IMR-90 (cell line): Measurements from ENCODE around the gene KIF9. TPM values are rescaled to one million over a fixed set of nuclear protein-coding genes. Genes with fewer than 3 reads are reported as not detected.
"Not testable (repeated sequence)": the region's sequence is repeated elsewhere in the genome, so short reads cannot be mapped to it uniquely, and the experiment has no call there.

Source experiments
- ATAC-seq: fragments of 200-7000 bp; cut with Tn5 transposase; 2 replicates; pipeline ENCODE4 v1.9.1; 2020; ENCODE audit warnings: low read depth, mild to moderate bottlenecking, moderate library complexity
- BruUV-seq: library from RNA; stranded (reverse); fragments of 400-500 nt; replicated peaks from 2 replicates; lab custom pipeline; 2021; lab: Mats Ljungman, UMichigan
- CTCF ChIA-PET: fragments of 300-600 bp; formaldehyde crosslinking; extraction: SDS; loops from one replicate; lab custom pipeline; 2021; ENCODE audit warnings: antibody characterized with exemption; lab: Yijun Ruan, JAX
- POLR2A ChIA-PET: fragments of 300-600 bp; sonication (Branson Sonifier 250); formaldehyde crosslinking; loops from one replicate; lab custom pipeline; 2022; ENCODE audit warnings: antibody characterized with exemption; ENCODE audit not compliant: unreplicated experiment; lab: Charles Lee
- DNase-seq: peaks from one replicate; pipeline ENCODE4 v3.0.0; 2013
- H2AFZ ChIP-seq: replicated peaks from 2 replicates; pipeline ENCODE3; 2013; ENCODE audit warnings: low read length, mild to moderate bottlenecking; ENCODE audit not compliant: poor library complexity
- H2AK5ac ChIP-seq: 2 replicates; pipeline ENCODE4 v1.6.1; 2013; ENCODE audit warnings: low read depth, low read length, inconsistent platforms
- H2AK9ac ChIP-seq: replicated peaks from 2 replicates; pipeline ENCODE3; 2013; ENCODE audit warnings: mild to moderate bottlenecking, low read depth, low read length, moderate library complexity; ENCODE audit not compliant: poor library complexity
- H2BK120ac ChIP-seq: 2 replicates; pipeline ENCODE4 v1.6.1; 2013; ENCODE audit warnings: low read depth, low read length, inconsistent platforms
- H2BK15ac ChIP-seq: 3 replicates; pipeline ENCODE4 v1.6.1; 2013; ENCODE audit warnings: low read depth, low read length, inconsistent platforms
- H2BK20ac ChIP-seq: 2 replicates; pipeline ENCODE4 v1.6.1; 2013; ENCODE audit warnings: low read depth, mild to moderate bottlenecking, inconsistent platforms, low read length, moderate library complexity
- H2BK5ac ChIP-seq: 2 replicates; pipeline ENCODE4 v1.6.1; 2013; ENCODE audit warnings: mild to moderate bottlenecking, low read depth, low read length, inconsistent platforms; ENCODE audit not compliant: poor library complexity, severe bottlenecking
- H3K14ac ChIP-seq: replicated peaks from 2 replicates; pipeline ENCODE4 v1.6.1; 2013; ENCODE audit warnings: low read depth, low read length, inconsistent platforms
- H3K18ac ChIP-seq: 2 replicates; pipeline ENCODE4 v1.6.1; 2013; ENCODE audit warnings: low read depth, low read length, control low read depth
- H3K23ac ChIP-seq: 2 replicates; pipeline ENCODE4 v1.6.1; 2013; ENCODE audit warnings: low read depth, low read length, inconsistent platforms
- H3K27ac ChIP-seq: 2 replicates; pipeline ENCODE4 v1.5.1; 2013; ENCODE audit warnings: mild to moderate bottlenecking, control low read depth, low read length; ENCODE audit not compliant: insufficient read depth
- H3K27me3 ChIP-seq: 2 replicates; pipeline ENCODE4 v1.6.1; 2013; ENCODE audit warnings: low read length; ENCODE audit not compliant: control insufficient read depth, insufficient read depth
- H3K36me3 ChIP-seq: 2 replicates; pipeline ENCODE4 v1.6.1; 2013; ENCODE audit warnings: low read length, mixed read lengths; ENCODE audit not compliant: control insufficient read depth, insufficient read depth
- H3K4ac ChIP-seq: 2 replicates; pipeline ENCODE4 v1.6.1; 2013; ENCODE audit warnings: low read depth, low read length, inconsistent platforms
- H3K4me1 ChIP-seq: 2 replicates; pipeline ENCODE4 v1.6.1; 2013; ENCODE audit warnings: low read length, mixed read lengths; ENCODE audit not compliant: control insufficient read depth, insufficient read depth
- H3K4me2 ChIP-seq: 2 replicates; pipeline ENCODE4 v1.6.1; 2013; ENCODE audit warnings: low read depth, mild to moderate bottlenecking, control low read depth, low read length, moderate library complexity
- H3K4me3 ChIP-seq: 2 replicates; pipeline ENCODE4 v1.5.1; 2013; ENCODE audit warnings: low read depth, mild to moderate bottlenecking, control low read depth, low read length, moderate library complexity; ENCODE audit not compliant: insufficient read depth
- H3K56ac ChIP-seq: 2 replicates; pipeline ENCODE4 v1.6.1; 2013; ENCODE audit warnings: low read length, inconsistent platforms; ENCODE audit not compliant: insufficient read depth; ENCODE audit errors: extremely low read depth
- H3K79me1 ChIP-seq, 2 experiments: 2 replicates each; pipeline ENCODE4 v1.6.1; 2013; ENCODE audit warnings: low read length in 2 of 2, inconsistent platforms in 1 of 2, low read depth in 1 of 2
- H3K9ac ChIP-seq: 2 replicates; pipeline ENCODE4 v1.6.1; 2013; ENCODE audit warnings: low read depth, low read length, control low read depth
- H3K9me1 ChIP-seq: 2 replicates; pipeline ENCODE4 v1.6.1; 2013; ENCODE audit warnings: low read length, inconsistent platforms; ENCODE audit not compliant: insufficient read depth
- H3K9me3 ChIP-seq: 2 replicates; pipeline ENCODE4 v1.6.1; 2013; ENCODE audit warnings: low read length; ENCODE audit not compliant: control insufficient read depth, insufficient read depth
- H4K20me1 ChIP-seq: 2 replicates; pipeline ENCODE4 v1.6.1; 2013; ENCODE audit warnings: low read length, inconsistent platforms; ENCODE audit not compliant: insufficient read depth
- H4K5ac ChIP-seq: 2 replicates; pipeline ENCODE4 v1.6.1; 2013; ENCODE audit warnings: mild to moderate bottlenecking, low read depth, low read length, control low read depth
- H4K8ac ChIP-seq, 2 experiments: 2 replicates each; pipeline ENCODE4 v1.6.1; 2013; ENCODE audit warnings: low read depth in 2 of 2, low read length in 2 of 2, control low read depth in 1 of 2, inconsistent platforms in 1 of 2
- H4K91ac ChIP-seq: 2 replicates; pipeline ENCODE4 v1.6.1; 2013; ENCODE audit warnings: low read depth, low read length, inconsistent platforms; ENCODE audit not compliant: insufficient read depth
- WGBS, 2 experiments: methylation state at CpG; one replicate each; pipeline versions ENCODE4 v1.1.5 to v1.1.7; 2013; ENCODE audit warnings: missing lambda C conversion rate in 2 of 2; ENCODE audit not compliant: insufficient read length in 1 of 2; ENCODE audit errors: extremely low coverage in 2 of 2; 5-methylcytosine and 5-hydroxymethylcytosine counted together
- dilution Hi-C: fragments of 300-500 bp; cut with HindIII; formaldehyde crosslinking; loops from one replicate; pipeline ENCODE4 v1.14.3; 2018; ENCODE audit warnings: low sequenced_read_pairs; ENCODE audit not compliant: unreplicated experiment
- in situ Hi-C: fragments of 300-500 bp; cut with MboI; formaldehyde crosslinking; loops from 3 replicates; pipeline ENCODE4 v1.14.3; 2019; ENCODE audit warnings: low sequenced_read_pairs, inconsistent platforms, mixed read lengths
- intact Hi-C: fragments of 100-400 bp; cut with micrococcal nuclease; formaldehyde crosslinking; loops from 2 replicates; pipeline ENCODE4 v1.10.0; 2022
- polyA plus RNA-seq, 3 experiments: library from polyadenylated mRNA; depleted of rRNA; stranded (reverse); fragments of >200 nt; gene quantifications; 2 replicates each; pipeline ENCODE4 v1.2.3, GENCODE V29; 2012; ENCODE audit warnings: low replicate concordance in 1 of 3
- total RNA-seq: library from RNA; depleted of rRNA; stranded (reverse); fragments of >200 nt; gene quantifications from 2 replicates; pipeline ENCODE4 v1.2.3, GENCODE V29; 2012

The KIF9 gene
- total and polyA plus RNA-seq, 2 of the 4 experiments (the other 2 are of a cell fraction), result 1.8 to 5.0 TPM

DNA sequence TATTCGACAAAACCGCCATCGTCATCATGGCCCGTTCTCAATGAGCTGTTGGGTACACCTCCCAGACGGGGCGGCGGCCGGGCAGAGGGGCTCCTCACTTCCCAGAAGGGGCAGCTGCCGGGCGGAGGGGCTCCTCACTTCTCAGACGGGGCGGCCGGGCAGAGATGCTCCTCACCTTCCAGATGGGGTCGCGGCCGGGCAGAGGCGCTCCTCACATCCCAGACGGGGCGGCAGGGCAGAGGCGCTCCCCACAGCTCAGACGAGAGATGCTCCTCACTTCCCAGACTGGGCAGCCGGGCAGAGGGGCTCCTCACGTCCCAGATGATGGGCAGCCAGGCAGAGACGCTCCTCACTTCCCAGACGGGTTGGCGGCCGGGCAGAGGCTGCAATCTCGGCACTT, 26.6 kb upstream of the KIF9 start:
- H3K18ac ChIP-seq, H3K14ac ChIP-seq, H4K5ac ChIP-seq, H4K8ac ChIP-seq, POLR2A ChIA-PET, BruUV-seq, ATAC-seq, H3K56ac ChIP-seq, H3K27me3 ChIP-seq, intact Hi-C loops, H2AK9ac ChIP-seq, H3K9me1 ChIP-seq, H2BK120ac ChIP-seq, H3K36me3 ChIP-seq, H3K27ac ChIP-seq, H2BK5ac ChIP-seq, H4K91ac ChIP-seq, H3K4me1 ChIP-seq, CTCF ChIA-PET, H3K4ac ChIP-seq, in situ Hi-C loops, H3K9me3 ChIP-seq, H2AK5ac ChIP-seq, H2BK15ac ChIP-seq, H3K23ac ChIP-seq, H3K4me3 ChIP-seq, H2BK20ac ChIP-seq, dilution Hi-C loops, H2AFZ ChIP-seq, H4K20me1 ChIP-seq, H3K4me2 ChIP-seq, DNase-seq, H3K9ac ChIP-seq: not testable (repeated sequence)
- peaks cover 13 to 35% of the 10 kb centered on the region in 2 experiments for H3K79me1 ChIP-seq
- WGBS, 2 experiments, result 100% methylated on average over 2 of the region's 28 CpGs; no CpG with 5 or more reads in 1 of the 2 experiments
